ENCODE results near the gene TNFSF9.
"Not testable (repeated sequence)": the region's sequence is repeated elsewhere in the genome, so short reads cannot be mapped to it uniquely, and the experiment has no call there.

The TNFSF9 gene

DNA sequence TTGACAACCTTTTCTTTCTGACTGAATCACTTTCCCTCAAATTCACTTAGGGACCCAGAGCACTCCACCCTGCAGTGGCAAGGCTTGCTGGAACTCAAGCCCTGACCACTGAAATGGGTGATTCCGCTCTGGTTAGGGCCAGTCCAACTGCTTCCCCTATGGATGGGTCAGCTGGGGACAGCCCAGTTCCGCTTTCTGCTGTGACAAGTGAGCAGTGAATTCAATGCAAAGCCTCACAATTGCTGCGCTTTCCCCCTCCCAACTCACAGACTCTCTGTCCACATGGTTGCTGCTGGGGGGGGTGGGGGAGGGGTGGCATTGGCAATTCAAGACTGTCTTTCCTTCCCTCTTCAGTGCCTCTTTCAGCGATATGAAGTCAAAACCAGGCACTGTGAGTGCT is 41.4 kb downstream of the TNFSF9 start:
- no peak for DNase-seq (ENCODE audit: low spot score)

- DNase-seq (ENCODE audit: low spot score) = no peak
Observed at GRCh38 chr19:6573350-6573749, 42.5 kb downstream of the TNFSF9 start.

DNA sequence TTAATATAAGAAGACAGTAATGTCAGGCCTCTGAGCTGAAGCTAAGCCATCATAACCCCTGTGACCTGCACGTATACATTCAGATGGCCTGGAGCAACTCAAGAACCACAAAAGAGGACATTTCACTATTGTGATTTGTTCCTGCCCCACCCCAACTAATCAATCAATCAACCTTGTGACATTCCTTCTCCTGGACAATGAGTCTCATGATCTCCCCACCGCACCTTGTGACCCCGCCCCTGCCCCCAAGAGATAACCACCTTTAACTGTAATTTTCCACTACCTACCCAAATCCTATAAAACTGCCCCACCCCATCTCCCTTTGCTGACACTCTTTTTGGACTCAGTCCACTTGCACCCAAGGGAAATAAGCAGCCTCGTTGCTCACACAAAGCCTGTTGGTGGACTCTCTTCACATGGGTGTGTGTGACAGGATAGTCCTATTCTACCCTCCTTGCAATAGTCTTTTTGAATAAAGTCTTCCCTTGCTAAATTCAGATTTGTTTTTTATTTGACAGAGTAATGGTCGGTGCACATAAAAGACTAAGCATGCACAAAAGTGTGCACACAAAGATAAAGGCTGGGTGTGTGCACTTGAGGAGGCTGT is 46.1 kb downstream of the TNFSF9 start:
- peak; percentile 56 for DNase-seq (ENCODE audit: low spot score)

DNA sequence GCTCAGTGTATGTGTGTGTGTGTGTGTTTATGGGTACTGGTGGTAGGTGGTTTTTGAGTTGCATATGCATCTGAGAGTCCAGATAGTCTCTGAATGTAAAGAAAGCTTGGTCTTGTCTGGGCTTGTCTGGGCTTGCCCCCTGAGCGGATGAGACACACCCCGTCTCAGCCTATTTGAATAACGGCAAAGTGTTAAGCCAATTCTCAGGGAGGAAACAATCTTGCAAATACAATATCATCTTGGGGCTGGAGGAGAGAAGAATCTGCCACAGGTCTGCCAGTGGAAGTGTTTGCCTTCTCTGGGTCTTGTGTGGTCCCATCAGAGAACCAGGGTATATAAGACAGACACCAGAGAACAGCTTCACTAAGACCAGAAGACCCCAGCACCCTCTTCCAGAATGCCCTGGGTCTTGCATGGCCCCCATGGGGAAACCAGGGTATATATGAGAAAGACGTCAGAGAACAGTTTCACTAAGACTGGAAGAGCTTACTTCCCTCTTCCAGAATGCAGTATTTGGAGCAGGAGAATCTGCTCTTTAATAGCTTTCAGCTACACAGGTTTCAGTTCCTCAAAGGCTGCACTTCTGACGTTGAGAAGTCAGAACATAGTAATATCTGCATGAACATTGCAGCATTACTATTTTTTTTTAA is 46.8 kb downstream of the TNFSF9 start:
- peak; percentile 80 for DNase-seq (ENCODE audit: low spot score)

DNA sequence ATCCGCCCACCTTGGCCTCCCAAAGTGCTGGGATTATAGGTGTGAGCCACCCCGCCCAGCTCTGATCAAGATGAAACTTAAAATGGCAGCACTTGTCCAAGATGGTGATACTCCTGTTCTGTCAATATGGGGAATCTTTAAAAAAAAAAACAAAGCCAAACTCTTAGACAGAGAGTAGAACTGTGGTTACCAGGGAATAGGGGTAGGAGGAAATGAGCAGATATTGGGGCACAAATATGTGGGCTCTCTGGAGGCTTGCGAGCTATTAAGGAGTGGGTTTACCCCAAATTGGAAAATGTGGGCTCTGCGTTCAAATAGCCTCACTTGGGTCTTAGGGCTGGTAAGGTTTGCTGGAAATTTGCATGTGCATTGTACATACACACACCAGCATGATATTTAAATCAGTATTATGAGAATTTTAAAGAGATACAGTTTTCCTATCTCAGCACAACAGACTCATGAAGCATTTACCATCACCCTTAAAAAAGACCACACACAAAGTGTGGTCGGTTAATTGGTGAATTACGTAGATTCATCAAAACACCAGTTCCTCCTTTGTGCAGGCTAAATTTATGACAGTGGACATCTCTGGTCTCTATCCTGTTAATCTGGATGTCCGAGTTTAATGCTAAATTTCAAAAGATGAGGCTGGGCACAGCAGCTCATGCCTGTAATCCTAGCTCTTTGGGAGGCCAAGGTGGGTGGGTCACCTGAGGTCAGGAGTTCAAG is 48.8 kb downstream of the TNFSF9 start:
- no peak for DNase-seq (ENCODE audit: low spot score)

DNA sequence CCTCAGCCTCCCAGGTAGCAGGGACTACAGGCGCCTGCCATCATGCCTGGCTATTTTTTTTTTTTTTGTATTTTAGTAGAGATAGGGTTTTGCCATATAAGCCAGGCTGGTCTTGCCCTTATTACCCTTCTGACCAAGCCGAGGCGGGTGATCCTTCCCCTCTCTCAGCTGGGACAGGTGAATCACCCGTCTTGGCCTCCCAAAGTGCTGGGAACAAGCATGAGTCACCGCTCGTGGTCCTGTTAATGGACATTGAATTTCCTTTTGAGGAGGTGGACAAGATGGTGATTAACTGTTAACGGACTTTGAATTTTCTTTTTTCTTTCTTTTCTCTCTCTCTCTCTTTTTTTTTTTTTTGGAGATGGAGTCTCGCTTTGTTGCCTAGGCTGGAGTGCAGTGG is 49.5 kb downstream of the TNFSF9 start:
- DNase-seq (ENCODE audit: low spot score) = peak; percentile 69

GRCh38 chr19:6582515-6583484 is 52.0 kb downstream of the TNFSF9 start:
- not testable (repeated sequence) for DNase-seq (ENCODE audit: low spot score)
